Keratinocyte (primary cell): ENCODE measurements around the gene LFNG.

Experiments
- EZH2 ChIP-seq: IDR thresholded peaks from one replicate; pipeline ENCODE4 v1.6.1; 2012; ENCODE audit warnings: inconsistent platforms, mild to moderate bottlenecking, low read length, moderate library complexity
- TF ChIP-seq, protein P1 (sequence below), 3 experiments: IDR thresholded peaks in 1 of 3; conservative IDR thresholded peaks in 1 of 3; optimal IDR thresholded peaks in 1 of 3; 2 replicates in 2 of 3; 3 replicates in 1 of 3; pipeline versions ENCODE3 to v1.5.1; 2011; ENCODE audit warnings: low read length in 3 of 3, mild to moderate bottlenecking in 3 of 3, moderate library complexity in 2 of 3, control low read depth in 1 of 3, inconsistent platforms in 1 of 3; ENCODE audit not compliant: insufficient read depth in 2 of 3; ENCODE audit errors: extremely low read depth in 1 of 3

DNA sequence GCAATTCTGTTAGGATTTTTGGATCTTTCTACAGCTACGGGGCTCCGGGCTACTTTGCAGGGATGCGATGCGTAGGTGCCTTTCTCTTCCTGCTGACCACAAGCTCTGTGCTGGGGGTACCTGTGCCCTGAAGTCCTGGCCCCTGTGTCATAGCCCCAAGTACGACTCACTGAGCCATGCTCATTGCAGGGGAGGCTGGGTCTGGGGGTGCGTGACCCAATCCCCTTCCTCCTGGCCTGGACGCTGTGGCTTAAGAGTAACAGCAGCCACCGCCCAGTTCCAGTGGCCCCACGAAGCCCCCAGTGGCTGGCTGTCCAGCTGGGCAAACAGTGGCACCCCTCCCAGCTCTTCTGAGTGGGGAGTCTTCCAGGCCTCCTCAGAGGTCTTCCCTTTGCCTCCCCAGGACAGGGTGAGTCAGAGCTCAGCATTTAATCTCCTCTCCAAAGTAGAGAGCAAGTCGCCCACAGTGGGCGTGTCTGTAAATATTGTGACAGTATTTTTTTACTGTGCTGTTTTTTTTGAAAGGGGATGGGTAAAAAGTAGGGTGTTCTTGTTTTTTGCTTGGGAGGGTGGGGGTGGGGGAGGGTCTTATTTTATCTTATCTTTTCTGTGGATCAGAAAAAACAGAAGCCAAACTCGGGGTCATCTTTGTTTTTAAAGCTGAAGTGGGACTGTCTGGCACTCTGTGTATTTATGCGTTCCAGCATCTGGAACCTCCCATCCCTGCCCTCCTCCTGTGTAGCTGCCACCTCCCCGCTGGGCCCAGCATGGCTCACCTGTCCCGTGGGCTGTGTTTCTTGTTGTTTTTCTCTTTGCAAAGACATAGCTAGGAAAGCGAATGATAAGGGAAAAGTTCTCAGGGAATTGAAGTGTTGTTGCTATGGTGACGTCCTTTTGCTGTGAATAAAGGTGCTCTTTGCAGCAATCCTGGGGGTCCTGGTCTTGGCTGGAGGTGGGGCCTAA lies 8.2 kb downstream of the LFNG start:
- no peak for TF ChIP-seq EZH2
- TF ChIP-seq, protein P1, sequence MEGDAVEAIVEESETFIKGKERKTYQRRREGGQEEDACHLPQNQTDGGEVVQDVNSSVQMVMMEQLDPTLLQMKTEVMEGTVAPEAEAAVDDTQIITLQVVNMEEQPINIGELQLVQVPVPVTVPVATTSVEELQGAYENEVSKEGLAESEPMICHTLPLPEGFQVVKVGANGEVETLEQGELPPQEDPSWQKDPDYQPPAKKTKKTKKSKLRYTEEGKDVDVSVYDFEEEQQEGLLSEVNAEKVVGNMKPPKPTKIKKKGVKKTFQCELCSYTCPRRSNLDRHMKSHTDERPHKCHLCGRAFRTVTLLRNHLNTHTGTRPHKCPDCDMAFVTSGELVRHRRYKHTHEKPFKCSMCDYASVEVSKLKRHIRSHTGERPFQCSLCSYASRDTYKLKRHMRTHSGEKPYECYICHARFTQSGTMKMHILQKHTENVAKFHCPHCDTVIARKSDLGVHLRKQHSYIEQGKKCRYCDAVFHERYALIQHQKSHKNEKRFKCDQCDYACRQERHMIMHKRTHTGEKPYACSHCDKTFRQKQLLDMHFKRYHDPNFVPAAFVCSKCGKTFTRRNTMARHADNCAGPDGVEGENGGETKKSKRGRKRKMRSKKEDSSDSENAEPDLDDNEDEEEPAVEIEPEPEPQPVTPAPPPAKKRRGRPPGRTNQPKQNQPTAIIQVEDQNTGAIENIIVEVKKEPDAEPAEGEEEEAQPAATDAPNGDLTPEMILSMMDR (optimal IDR thresholded peaks at IDR 0.05 in 1 of 3, IDR thresholded peaks at IDR 0.05 in 1 of 3, conservative IDR thresholded peaks at IDR 0.05 in 1 of 3; ENCODE audit: extremely low read depth in 1 of 3, insufficient read depth in 2 of 3, low read length in 3 of 3) = no peak
